K562 (cell line): ENCODE results near the gene CUL5. TPM values are rescaled to one million over a fixed set of nuclear protein-coding genes. Genes with fewer than 3 reads are reported as not detected.

ENCODE experiments used
- ATAC-seq: fragments of 200-7000 bp; cut with Tn5 transposase; 3 replicates; pipeline ENCODE4 v1.9.1; 2020; ENCODE audit warnings: moderate library complexity
- BruUV-seq: library from RNA; stranded (reverse); fragments of 400-500 nt; replicated peaks from 2 replicates; lab custom pipeline; 2021; lab: Mats Ljungman, UMichigan
- CTCF ChIA-PET: fragments of 300-600 bp; formaldehyde crosslinking; extraction: SDS; loops from one replicate; lab custom pipeline; 2021; ENCODE audit warnings: low intra/inter-chr PET ratio; lab: Yijun Ruan, JAX
- POLR2A ChIA-PET: fragments of 300-600, 350-650 bp; sonication (Branson Sonifier 250); formaldehyde crosslinking; extraction: SDS; loops from one replicate; lab custom pipeline; 2021; ENCODE audit warnings: antibody characterized with exemption, inconsistent platforms; lab: Yijun Ruan, JAX
- DNase-seq, 4 experiments: peaks; one replicate each; pipeline versions ENCODE4 v3.0.0 to v3.0.0-alpha.2; 2011 to 2018; ENCODE audit warnings: low spot score in 3 of 4, mixed read lengths in 3 of 4; ENCODE audit errors: extremely low read depth in 1 of 4
- FAIRE-seq: peaks from 2 replicates; lab custom pipeline; 2011; peaks lifted over from hg19 to GRCh38; lab: Jason Lieb, UNC
- H2AFZ ChIP-seq: 2 replicates; pipeline ENCODE4 v1.6.0; 2011; ENCODE audit warnings: low read depth, low read length, control low read depth, inconsistent platforms
- H3K27ac ChIP-seq: fragments of 200-600 bp; 3 replicates; pipeline ENCODE4 v1.8.0; 2011; ENCODE audit warnings: low read depth, mild to moderate bottlenecking, control low read depth, inconsistent platforms, low read length, moderate library complexity, mixed read lengths; ENCODE audit errors: extremely low read depth
- H3K27me3 ChIP-seq, 2 experiments: fragments of 300-600 bp in 1 of 2; 2 replicates in 1 of 2; 3 replicates in 1 of 2; pipeline versions ENCODE4 v1.6.0 to v1.8.0; 2011; ENCODE audit warnings: inconsistent platforms in 2 of 2, low read length in 2 of 2, mild to moderate bottlenecking in 1 of 2, mixed read lengths in 1 of 2, moderate library complexity in 1 of 2; ENCODE audit not compliant: control insufficient read depth in 2 of 2, insufficient read depth in 2 of 2
- H3K36me3 ChIP-seq: fragments of 300-600 bp; 3 replicates; pipeline ENCODE4 v1.8.0; 2011; ENCODE audit warnings: mild to moderate bottlenecking, low read length, inconsistent platforms; ENCODE audit not compliant: control insufficient read depth, insufficient read depth
- H3K4me1 ChIP-seq, 2 experiments: fragments of 200-600 bp in 1 of 2; replicated peaks in 1 of 2; 2 replicates in 1 of 2; 3 replicates in 1 of 2; pipeline versions ENCODE4 v1.5.1 to v1.8.0; 2011; ENCODE audit warnings: inconsistent platforms in 2 of 2, low read length in 2 of 2, mild to moderate bottlenecking in 1 of 2, mixed read lengths in 1 of 2, moderate library complexity in 1 of 2; ENCODE audit not compliant: control insufficient read depth in 2 of 2, insufficient read depth in 2 of 2
- H3K4me2 ChIP-seq: 2 replicates; pipeline ENCODE4 v1.6.1; 2011; ENCODE audit warnings: low read length, control low read depth, inconsistent platforms, mixed read lengths; ENCODE audit not compliant: insufficient read depth
- H3K4me3 ChIP-seq: fragments of 200-600 bp; sonication (generic), shearing (Covaris generic); 2 replicates; pipeline ENCODE4 v1.5.1; 2016; ENCODE audit warnings: control low read depth, inconsistent platforms
- H3K79me2 ChIP-seq: fragments of 200-600 bp; 3 replicates; pipeline ENCODE4 v1.8.0; 2011; ENCODE audit warnings: low read length, inconsistent platforms; ENCODE audit not compliant: control insufficient read depth, insufficient read depth
- H3K9ac ChIP-seq, 2 experiments: 2 replicates each; pipeline versions ENCODE4 v1.6.0 to v1.6.1; 2011; ENCODE audit warnings: low read depth in 2 of 2, low read length in 2 of 2, control low read depth in 1 of 2, inconsistent platforms in 1 of 2, mild to moderate bottlenecking in 1 of 2, mixed read lengths in 1 of 2; ENCODE audit not compliant: insufficient read depth in 1 of 2
- H3K9me1 ChIP-seq: one replicate; pipeline ENCODE4 v1.6.0; 2011; ENCODE audit warnings: inconsistent platforms, mild to moderate bottlenecking, low read length, moderate library complexity; ENCODE audit not compliant: control insufficient read depth, insufficient read depth
- H3K9me3 ChIP-seq: replicated peaks from 2 replicates; pipeline ENCODE4 v1.5.1; 2011; ENCODE audit warnings: low read depth, low read length, inconsistent platforms; ENCODE audit not compliant: control insufficient read depth, insufficient read depth
- H4K20me1 ChIP-seq: replicated peaks from 2 replicates; pipeline ENCODE4 v1.6.1; 2011; ENCODE audit warnings: low read length, inconsistent platforms, mixed read lengths; ENCODE audit not compliant: control insufficient read depth, insufficient read depth
- GTF2F1 ChIP-seq: IDR thresholded peaks from 2 replicates; pipeline ENCODE4 v1.6.1; 2011; ENCODE audit warnings: low read depth, low read length, improper control_type of control experiment
- HDAC2 ChIP-seq: fragments of 450-650 bp; IDR thresholded peaks from 2 replicates; pipeline ENCODE4 v1.6.1; 2016; ENCODE audit warnings: mild to moderate bottlenecking
- JUN ChIP-seq, 2 experiments: sonication (generic) in 1 of 2; formaldehyde crosslinking in 1 of 2; IDR thresholded peaks; 2 replicates each; pipeline versions ENCODE4 v1.6.1 to v1.8.0; 2012 to 2022; ENCODE audit warnings: borderline replicate concordance in 2 of 2, mild to moderate bottlenecking in 2 of 2, improper control_type of control experiment in 1 of 2, low read depth in 1 of 2, low read length in 1 of 2, missing genetic modification reagents in 1 of 2
- MYC ChIP-seq, 2 experiments: fragments of 250-450 bp in 1 of 2; sonication (Bioruptor Pico) in 1 of 2; IDR thresholded peaks; 2 replicates each; pipeline versions ENCODE4 v1.5.1 to v1.6.1; 2012 to 2021; ENCODE audit warnings: low read depth in 2 of 2, borderline replicate concordance in 1 of 2, improper control_type of control experiment in 1 of 2, low read length in 1 of 2, mild to moderate bottlenecking in 1 of 2, moderate library complexity in 1 of 2
- NONO ChIP-seq, 2 experiments: fragments of 200-400 bp in 1 of 2; fragments of 450-650 bp in 1 of 2; formaldehyde crosslinking in 1 of 2; IDR thresholded peaks; 2 replicates each; pipeline ENCODE4 v1.6.1; 2017; ENCODE audit warnings: low read depth in 2 of 2, mild to moderate bottlenecking in 2 of 2, moderate library complexity in 2 of 2, low read length in 1 of 2
- POLR2B ChIP-seq: fragments of 450-650 bp; IDR thresholded peaks from 2 replicates; pipeline ENCODE4 v1.6.1; 2018; ENCODE audit warnings: low read depth; ENCODE audit not compliant: partially characterized antibody
- RREB1 ChIP-seq: fragments of 250-450 bp; sonication (Bioruptor Pico); IDR thresholded peaks from 2 replicates; pipeline ENCODE4 v1.4.0; 2020
- SRSF1 ChIP-seq: fragments of 200-400 bp; formaldehyde crosslinking; IDR thresholded peaks from 2 replicates; pipeline ENCODE4 v1.6.1; 2017; ENCODE audit warnings: mild to moderate bottlenecking, low read depth, low read length, moderate library complexity
- STAT5B ChIP-seq: fragments of 250-450 bp; sonication (Bioruptor Pico); IDR thresholded peaks from 2 replicates; pipeline ENCODE4 v1.8.0; 2021; ENCODE audit warnings: mild to moderate bottlenecking, inconsistent platforms
- TEAD2 ChIP-seq: fragments of 450-650 bp; IDR thresholded peaks from 2 replicates; pipeline ENCODE4 v1.6.1; 2016; ENCODE audit warnings: missing genetic modification characterization, control low read depth, missing compliant biosample characterization
- TFAM ChIP-seq: fragments of 250-450 bp; sonication (Bioruptor Pico); conservative IDR thresholded peaks from 2 replicates; pipeline ENCODE4 v1.5.0; 2021; ENCODE audit warnings: mild to moderate bottlenecking, moderate library complexity
- THAP12 ChIP-seq: fragments of 250-450 bp; sonication (Bioruptor Pico); IDR thresholded peaks from 2 replicates; pipeline ENCODE4 v1.9.0; 2021; ENCODE audit warnings: mild to moderate bottlenecking, inconsistent platforms
- U2AF1 ChIP-seq: fragments of 200-400 bp; formaldehyde crosslinking; optimal IDR thresholded peaks from 2 replicates; pipeline ENCODE3; 2017; ENCODE audit warnings: mild to moderate bottlenecking, low read depth, low read length, moderate library complexity
- ZNF347 ChIP-seq: fragments of 450-650 bp; formaldehyde crosslinking; IDR thresholded peaks from 2 replicates; pipeline ENCODE4 v1.4.0; 2020; ENCODE audit warnings: low read depth, mild to moderate bottlenecking, moderate library complexity
- ZNF444 ChIP-seq: fragments of 250-450 bp; sonication (Bioruptor Pico); IDR thresholded peaks from 2 replicates; pipeline ENCODE4 v1.4.0; 2020; ENCODE audit warnings: mild to moderate bottlenecking, moderate library complexity
- WGBS: fragments of 100-300 bp; shearing (Covaris generic); methylation state at CpG from one replicate; pipeline ENCODE4 v1.1.6; 2016; ENCODE audit warnings: low coverage, mixed read lengths; ENCODE audit not compliant: insufficient coverage; ENCODE audit errors: missing lambda C conversion rate; 5-methylcytosine and 5-hydroxymethylcytosine counted together
- in situ Hi-C: fragments of 300-500 bp; cut with MboI; formaldehyde crosslinking; loops from 4 replicates; pipeline ENCODE4 v1.15.0; 2018; ENCODE audit warnings: inconsistent platforms, mixed read lengths
- intact Hi-C: fragments of 100-400 bp; cut with micrococcal nuclease; formaldehyde crosslinking; loops from 2 replicates; pipeline ENCODE4 v1.14.2; 2022
- polyA plus RNA-seq, 8 experiments: library from polyadenylated mRNA; depleted of rRNA in 4 of 8; stranded (reverse) in 5 of 8; unstranded in 3 of 8; fragments of >200 nt; fragmentation: Nextera tagmentation in 2 of 8; fragmentation: Illumina TruSeq in 1 of 8; extraction: Ambion mirVana in 2 of 8; extraction: Trizol in 1 of 8; gene quantifications; 2 replicates each; pipeline versions ENCODE4 v1.2.1 to v1.2.3, GENCODE V29; 2011 to 2014; ENCODE audit warnings: inconsistent platforms in 1 of 8, missing spikeins in 1 of 8
- total RNA-seq, 7 experiments: library from RNA; depleted of rRNA in 6 of 7; stranded (reverse); fragments of >200 nt in 6 of 7; fragmentation: Illumina TruSeq in 2 of 7; extraction: Trizol in 2 of 7; gene quantifications; 2 replicates each; pipeline versions ENCODE4 v1.2.1 to v1.2.3, GENCODE V29; 2011 to 2021; ENCODE audit warnings: low replicate concordance in 1 of 7

The CUL5 gene
- total and polyA plus RNA-seq, 9 of the 15 experiments (the other 6 are each of a cell fraction or from before 2014, with no cell fraction given): 14.3 to 45.9 (median 23.0) TPM

GRCh38 chr11:108037636-108038035, 28.9 kb downstream of the CUL5 start:
- no peak for DNase-seq
- no peak for FAIRE-seq
- Histone ChIP-seq H3K9ac (no peak overlapping the region), H3K4me3 (no peak overlapping the region), H3K9me3 (no peaks in the 10 kb centered on the region), H3K4me2 (no peak overlapping the region), H4K20me1 (0 out of 2 replicates have a peak, but pooled peaks cover 3% of the 10 kb centered on the region), H3K79me2 (peaks cover 26% of the 10 kb centered on the region), H3K27me3 (no peaks in the 10 kb centered on the region), H3K9me1 (no peaks in the 10 kb centered on the region), H3K36me3 (peaks cover 63% of the 10 kb centered on the region), H2AFZ (no peak overlapping the region), H3K4me1 (peaks cover 0 to 5% of the 10 kb centered on the region in 2 experiments; a peak in 2 of 5 replicates), H3K27ac (no peak overlapping the region)
- intact Hi-C loops: no loop called here
- ChIA-PET CTCF (no interaction called here), POLR2A (interaction anchor here (0.9 to 1.3 kb wide), 4 partner anchors 8 to 17 kb away, joined by 3 read pairs; no protein-coding TSS in a partner anchor)
- in situ Hi-C loops: no loop called here
- 83% methylated on average over 6 of the region's 6 CpGs for WGBS
- no TSS peak for BruUV-seq
- ATAC-seq: no peak
- no peak for TF ChIP-seq MYC (IDR thresholded peaks at IDR 0.05; ENCODE audit: low read depth, low read length)
- TF ChIP-seq MYC (CRISPR knock-in tag; IDR thresholded peaks at IDR 0.05; ENCODE audit: borderline replicate concordance, low read depth): no peak
- no peak for TF ChIP-seq U2AF1
- no peak for TF ChIP-seq TEAD2
- TF ChIP-seq THAP12 (CRISPR knock-in tag): no peak
- TF ChIP-seq ZNF347 (CRISPR knock-in tag): no peak
- no peak for TF ChIP-seq TFAM (CRISPR knock-in tag)
- no peak for TF ChIP-seq GTF2F1
- no peak for TF ChIP-seq HDAC2
- no peak for TF ChIP-seq ZNF444 (CRISPR knock-in tag)
- TF ChIP-seq SRSF1: no peak
- TF ChIP-seq JUN (IDR thresholded peaks at IDR 0.05; ENCODE audit: borderline replicate concordance, low read depth, low read length): no peak
- no peak for TF ChIP-seq JUN (CRISPR knock-in tag; IDR thresholded peaks at IDR 0.05; ENCODE audit: borderline replicate concordance)
- no peak for TF ChIP-seq NONO (IDR thresholded peaks at IDR 0.05; ENCODE audit: low read depth in 2 of 2, low read length in 1 of 2)
- no peak for TF ChIP-seq POLR2B
- TF ChIP-seq RREB1: no peak
- no peak for TF ChIP-seq STAT5B (CRISPR knock-in tag)
